ENCODE results near the gene ADARB1.

The ADARB1 gene

GRCh38 chr21:45237401-45237800 is 163.0 kb downstream of the ADARB1 start:
- Histone ChIP-seq H3K79me2 (ENCODE audit: insufficient read depth, low read length) (no peaks in the 10 kb centered on the region), H3K36me3 (ENCODE audit: insufficient read depth, low read length) (no peaks in the 10 kb centered on the region), H4K20me1 (ENCODE audit: insufficient read depth, low read length) (no peaks in the 10 kb centered on the region), H3K4me2 (ENCODE audit: low read length) (no peak overlapping the region), H3K4me3 (ENCODE audit: low read depth, low read length, poor library complexity, severe bottlenecking) (no peak overlapping the region), H3K27me3 (ENCODE audit: insufficient read depth, low read length) (no peaks in the 10 kb centered on the region), H3K4me1 (ENCODE audit: insufficient read depth, low read length, severe bottlenecking) (peaks cover 8% of the 10 kb centered on the region), H2AFZ (ENCODE audit: low read length) (no peak overlapping the region), H3K9ac (ENCODE audit: low read length) (no peak overlapping the region), H3K9me2 (ENCODE audit: low read depth, low read length) (no peaks in the 10 kb centered on the region), H3K27ac (ENCODE audit: low read depth, low read length, poor library complexity, severe bottlenecking) (no peak overlapping the region), H3F3A (ENCODE audit: insufficient read depth, low read length) (no peaks in the 10 kb centered on the region), H3K9me3 (ENCODE audit: low read length) (peaks cover 3% of the 10 kb centered on the region; the same call in 1 of the 2 replicates)
- TF ChIP-seq CTCF (IDR thresholded peaks at IDR 0.05; ENCODE audit: low read length): no peak
- no peak for TF ChIP-seq EZH2 (IDR thresholded peaks at IDR 0.05; ENCODE audit: borderline replicate concordance, low read length)

- no peaks in the 10 kb centered on the region for H3K4me1 ChIP-seq (ENCODE audit: insufficient read depth, low read length, severe bottlenecking)
- H3K9me3 ChIP-seq (ENCODE audit: low read length): peaks cover 10% of the 10 kb centered on the region
- no peak overlapping the region for H3K9ac ChIP-seq (ENCODE audit: low read length)
- H3K79me2 ChIP-seq (ENCODE audit: insufficient read depth, low read length): no peaks in the 10 kb centered on the region
- H3K27ac ChIP-seq (ENCODE audit: low read depth, low read length, poor library complexity, severe bottlenecking): no peak overlapping the region
- no peaks in the 10 kb centered on the region for H4K20me1 ChIP-seq (ENCODE audit: insufficient read depth, low read length)
- H3K36me3 ChIP-seq (ENCODE audit: insufficient read depth, low read length): no peaks in the 10 kb centered on the region; the same call in 1 of the 2 replicates
- H3K4me2 ChIP-seq (ENCODE audit: low read length): no peak overlapping the region
- no peaks in the 10 kb centered on the region for H3K9me2 ChIP-seq (ENCODE audit: low read depth, low read length)
- no peak overlapping the region for H2AFZ ChIP-seq (ENCODE audit: low read length)
- H3K27me3 ChIP-seq (ENCODE audit: insufficient read depth, low read length): no peaks in the 10 kb centered on the region
- no peak for TF ChIP-seq CTCF (IDR thresholded peaks at IDR 0.05; ENCODE audit: low read length)
- no peak for TF ChIP-seq EZH2 (IDR thresholded peaks at IDR 0.05; ENCODE audit: borderline replicate concordance, low read length)
- H3F3A ChIP-seq (ENCODE audit: insufficient read depth, low read length): no peaks in the 10 kb centered on the region
- H3K4me3 ChIP-seq (ENCODE audit: low read depth, low read length, poor library complexity, severe bottlenecking): no peak overlapping the region
Observed at GRCh38 chr21:45241357-45241756, 167.0 kb downstream of the ADARB1 start.

- Histone ChIP-seq H3K27ac (ENCODE audit: low read depth, low read length, poor library complexity, severe bottlenecking) (no peak overlapping the region), H2AFZ (ENCODE audit: low read length) (no peak overlapping the region), H3K27me3 (ENCODE audit: insufficient read depth, low read length) (no peaks in the 10 kb centered on the region), H3K79me2 (ENCODE audit: insufficient read depth, low read length) (no peaks in the 10 kb centered on the region), H3K9me3 (ENCODE audit: low read length) (peaks cover 10% of the 10 kb centered on the region), H3K36me3 (ENCODE audit: insufficient read depth, low read length) (no peaks in the 10 kb centered on the region; the same call in 1 of the 2 replicates), H3K4me1 (ENCODE audit: insufficient read depth, low read length, severe bottlenecking) (no peaks in the 10 kb centered on the region), H3F3A (ENCODE audit: insufficient read depth, low read length) (no peaks in the 10 kb centered on the region), H4K20me1 (ENCODE audit: insufficient read depth, low read length) (no peaks in the 10 kb centered on the region), H3K9me2 (ENCODE audit: low read depth, low read length) (no peaks in the 10 kb centered on the region), H3K4me2 (ENCODE audit: low read length) (no peak overlapping the region), H3K9ac (ENCODE audit: low read length) (no peak overlapping the region), H3K4me3 (ENCODE audit: low read depth, low read length, poor library complexity, severe bottlenecking) (no peak overlapping the region)
- no peak for TF ChIP-seq CTCF (IDR thresholded peaks at IDR 0.05; ENCODE audit: low read length)
Observed at GRCh38 chr21:45243603-45244002, 169.2 kb downstream of the ADARB1 start.

Measured in OCI-LY1 (cell line).